Spleen (tissue), 11 donors: ENCODE results near the gene CREB3. TPM values are rescaled to one million over a fixed set of nuclear protein-coding genes. Genes with fewer than 3 reads are reported as not detected.
A peak's percentile ranks its signal among the peaks of the same experiment; 100 is the strongest.

Source experiments
- DNase-seq: peaks from one replicate; pipeline ENCODE4 v3.0.0-alpha.2; 2020
- H3K27ac ChIP-seq, 8 donors: fragments of 200-600 bp; sonication (generic) in 7 of 8; 1 replicate in 4 of 8; 2 replicates in 4 of 8; pipeline versions ENCODE4 v1.5.0 to v1.8.0; 2016 to 2021; ENCODE audit warnings: inconsistent platforms in 4 of 8, mild to moderate bottlenecking in 4 of 8, moderate library complexity in 1 of 8
- H3K27me3 ChIP-seq, 7 donors: fragments of 200-600 bp; sonication (generic) in 6 of 7; replicated peaks in 1 of 7; 1 replicate in 4 of 7; 2 replicates in 3 of 7; pipeline versions ENCODE4 v1.5.0 to v1.8.0; 2016 to 2021; ENCODE audit warnings: inconsistent platforms in 3 of 7, mild to moderate bottlenecking in 1 of 7
- H3K36me3 ChIP-seq, 6 donors: fragments of 200-600 bp; sonication (generic) in 5 of 6; 1 replicate in 4 of 6; 2 replicates in 2 of 6; pipeline versions ENCODE4 v1.5.0 to v1.8.0; 2016 to 2021; ENCODE audit warnings: inconsistent platforms in 2 of 6
- H3K4me1 ChIP-seq, 6 donors: fragments of 200-600 bp; sonication (generic) in 5 of 6; 1 replicate in 3 of 6; 2 replicates in 3 of 6; pipeline versions ENCODE4 v1.5.0 to v1.8.0; 2016 to 2021; ENCODE audit warnings: inconsistent platforms in 3 of 6
- H3K4me3 ChIP-seq, 8 donors: fragments of 200-600 bp; sonication (generic) in 7 of 8; 1 replicate in 4 of 8; 2 replicates in 4 of 8; pipeline versions ENCODE4 v1.5.0 to v1.8.0; 2016 to 2021; ENCODE audit warnings: inconsistent platforms in 4 of 8, mild to moderate bottlenecking in 4 of 8, moderate library complexity in 2 of 8
- H3K9me3 ChIP-seq, 8 donors: fragments of 200-600 bp; sonication (generic) in 7 of 8; 1 replicate in 4 of 8; 2 replicates in 4 of 8; pipeline versions ENCODE4 v1.5.0 to v1.8.0; 2016 to 2021; ENCODE audit warnings: inconsistent platforms in 4 of 8
- POLR2A ChIP-seq, 3 donors: fragments of 450-650 bp; IDR thresholded peaks; one replicate each; pipeline ENCODE4 v1.5.1; 2017; ENCODE audit warnings: antibody characterized with exemption in 3 of 3, mild to moderate bottlenecking in 1 of 3
- POLR2AphosphoS5 ChIP-seq, 3 donors: sonication (generic); formaldehyde crosslinking; IDR thresholded peaks; one replicate each; pipeline ENCODE4 v1.5.1; 2017; ENCODE audit warnings: antibody characterized with exemption in 3 of 3
- WGBS, 5 donors: extraction: QIAGEN DNeasy Blood & Tissue Kit in 3 of 5; methylation state at CpG; one replicate each; pipeline versions ENCODE4 v1.1.5 to v1.1.7; 2013 to 2018; 5-methylcytosine and 5-hydroxymethylcytosine counted together
- intact Hi-C: fragments of 100-400 bp; cut with DNase I; formaldehyde crosslinking; loops from one replicate; pipeline ENCODE4 v1.15.0; 2023; ENCODE audit warnings: low total_unique reads
- polyA plus RNA-seq, 3 donors: library from polyadenylated mRNA; stranded (reverse); fragments of 200-250 nt; gene quantifications; one replicate each; pipeline ENCODE4 v1.2.1, GENCODE V29; 2013
- total RNA-seq, 7 donors: library from RNA; depleted of rRNA in 3 of 7; stranded (reverse); fragments of >200 nt in 3 of 7; fragmentation: NEBNext Ultra II Directional in 4 of 7; extraction: Animal tissue kit (Norgen Biotek cat#: 25700) in 4 of 7; gene quantifications; one replicate each; pipeline versions ENCODE4 v1.1.0 to v1.2.1, GENCODE V29; 2016 to 2021
- TF ChIP-seq, protein P1 (sequence below), 11 experiments: fragments of 200-600 bp in 7 of 11; fragments of 450-650 bp in 4 of 11; sonication (generic) in 4 of 11; IDR thresholded peaks in 8 of 11; conservative IDR thresholded peaks in 3 of 11; 1 replicate in 7 of 11; 2 replicates in 4 of 11; pipeline versions ENCODE4 v1.4.0 to v1.8.0; 2016 to 2021; ENCODE audit warnings: antibody characterized with exemption in 11 of 11, inconsistent platforms in 4 of 11, mild to moderate bottlenecking in 1 of 11
- donor health status: healthy with polysubstance abuse.
- donor health status: DM: no; HTN: no; CAD: no; lungs with moderate emphysema.
- donor health status: DM: no; HTN: no; CAD: no.
- donor health status: Bipolar disorder and iron deficiency.
- donor health status: healthy.
- donor health status: DM: no; HTN: no; CAD: no.
- donor health status: DM: yes; HTN: yes; CAD: no.

CREB3 gene
- total and polyA plus RNA-seq, 10 donors = 14.7 to 35.9 (median 25.7) TPM

DNA sequence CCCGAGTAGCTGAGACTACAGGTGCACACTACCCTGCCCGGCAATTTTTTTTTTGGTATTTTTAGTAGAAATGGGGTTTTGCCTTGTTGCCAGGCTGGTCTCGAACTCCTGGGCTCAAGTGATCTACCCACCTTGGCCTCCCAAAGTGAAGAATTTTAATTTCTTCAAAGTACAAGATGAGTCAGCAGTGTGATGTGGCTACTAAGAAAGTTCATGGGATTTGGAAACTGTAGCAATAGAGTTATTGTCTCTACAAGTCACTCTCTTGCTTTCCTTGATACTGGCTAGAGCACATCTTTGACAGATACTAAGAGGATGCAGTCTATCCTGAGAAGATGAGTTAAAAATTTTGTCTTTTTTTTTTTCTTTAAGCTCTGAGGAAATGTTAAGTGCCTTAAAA lies 1.6 kb downstream of the CREB3 start:
- intact Hi-C loops = loop anchor here (5.0 to 10.0 kb wide), 2 partner anchors 77 to 129 kb away; partner anchors contain the start of genes CCDC107, RMRP and TESK1
- Histone ChIP-seq H3K27ac (peak overlapping the region in 3 of 8 donors; percentile 98 to 100 (median 99)), H3K27me3 (no peaks in the 10 kb centered on the region), H3K36me3 (peaks cover 8 to 57% (median 43%) of the 10 kb centered on the region in 6 donors), H3K4me1 (peaks cover 29 to 77% (median 53%) of the 10 kb centered on the region in 6 donors), H3K9me3 (no peaks in the 10 kb centered on the region), H3K4me3 (peak overlapping the region in 1 of 8 donors; percentile 90)
- WGBS, 5 donors = 88 to 98% (median 94%) methylated on average over 3 of the region's 3 CpGs
- TF ChIP-seq, protein P1, sequence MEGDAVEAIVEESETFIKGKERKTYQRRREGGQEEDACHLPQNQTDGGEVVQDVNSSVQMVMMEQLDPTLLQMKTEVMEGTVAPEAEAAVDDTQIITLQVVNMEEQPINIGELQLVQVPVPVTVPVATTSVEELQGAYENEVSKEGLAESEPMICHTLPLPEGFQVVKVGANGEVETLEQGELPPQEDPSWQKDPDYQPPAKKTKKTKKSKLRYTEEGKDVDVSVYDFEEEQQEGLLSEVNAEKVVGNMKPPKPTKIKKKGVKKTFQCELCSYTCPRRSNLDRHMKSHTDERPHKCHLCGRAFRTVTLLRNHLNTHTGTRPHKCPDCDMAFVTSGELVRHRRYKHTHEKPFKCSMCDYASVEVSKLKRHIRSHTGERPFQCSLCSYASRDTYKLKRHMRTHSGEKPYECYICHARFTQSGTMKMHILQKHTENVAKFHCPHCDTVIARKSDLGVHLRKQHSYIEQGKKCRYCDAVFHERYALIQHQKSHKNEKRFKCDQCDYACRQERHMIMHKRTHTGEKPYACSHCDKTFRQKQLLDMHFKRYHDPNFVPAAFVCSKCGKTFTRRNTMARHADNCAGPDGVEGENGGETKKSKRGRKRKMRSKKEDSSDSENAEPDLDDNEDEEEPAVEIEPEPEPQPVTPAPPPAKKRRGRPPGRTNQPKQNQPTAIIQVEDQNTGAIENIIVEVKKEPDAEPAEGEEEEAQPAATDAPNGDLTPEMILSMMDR (IDR thresholded peaks at IDR 0.05 in 8 of 11, conservative IDR thresholded peaks at IDR 0.05 in 3 of 11) = no peak
- no peak for TF ChIP-seq POLR2AphosphoS5 (IDR thresholded peaks at IDR 0.05)
- no peak for TF ChIP-seq POLR2A (IDR thresholded peaks at IDR 0.05)
- no peak for DNase-seq

DNA sequence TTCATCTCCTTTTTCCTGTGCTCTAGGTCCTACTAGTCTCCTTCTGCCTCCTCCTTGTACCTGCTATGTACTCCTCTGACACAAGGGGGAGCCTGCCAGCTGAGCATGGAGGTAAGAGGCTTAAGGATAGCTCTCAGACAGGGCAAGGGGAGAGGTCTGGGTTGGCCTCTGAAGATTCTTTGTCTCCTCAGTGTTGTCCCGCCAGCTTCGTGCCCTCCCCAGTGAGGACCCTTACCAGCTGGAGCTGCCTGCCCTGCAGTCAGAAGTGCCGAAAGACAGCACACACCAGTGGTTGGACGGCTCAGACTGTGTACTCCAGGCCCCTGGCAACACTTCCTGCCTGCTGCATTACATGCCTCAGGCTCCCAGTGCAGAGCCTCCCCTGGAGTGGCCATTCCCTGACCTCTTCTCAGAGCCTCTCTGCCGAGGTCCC lies 3.8 kb downstream of the CREB3 start:
- Histone ChIP-seq H3K4me1 (peaks cover 8 to 56% (median 32%) of the 10 kb centered on the region in 6 donors), H3K4me3 (no peak overlapping the region), H3K27me3 (no peaks in the 10 kb centered on the region), H3K9me3 (no peaks in the 10 kb centered on the region), H3K27ac (peak overlapping the region in 4 of 8 donors; percentile 10 to 58 (median 44)), H3K36me3 (peaks cover 8 to 73% (median 63%) of the 10 kb centered on the region in 6 donors)
- intact Hi-C loops = loop anchor here (10.0 kb wide), 1 partner anchor 131 kb away; the partner anchor contains the start of gene TESK1
- TF ChIP-seq POLR2A (IDR thresholded peaks at IDR 0.05) (no peak), POLR2AphosphoS5 (IDR thresholded peaks at IDR 0.05) (peak; percentile 48 to 77 (median 51))
- TF ChIP-seq, protein P1 (IDR thresholded peaks at IDR 0.05 in 8 of 11, conservative IDR thresholded peaks at IDR 0.05 in 3 of 11) = peak; percentile 63 to 91 (median 78)
- DNase-seq = peak; percentile 87
- WGBS, 5 donors = 51 to 55% (median 54%) methylated on average over 5 of the region's 5 CpGs

DNA sequence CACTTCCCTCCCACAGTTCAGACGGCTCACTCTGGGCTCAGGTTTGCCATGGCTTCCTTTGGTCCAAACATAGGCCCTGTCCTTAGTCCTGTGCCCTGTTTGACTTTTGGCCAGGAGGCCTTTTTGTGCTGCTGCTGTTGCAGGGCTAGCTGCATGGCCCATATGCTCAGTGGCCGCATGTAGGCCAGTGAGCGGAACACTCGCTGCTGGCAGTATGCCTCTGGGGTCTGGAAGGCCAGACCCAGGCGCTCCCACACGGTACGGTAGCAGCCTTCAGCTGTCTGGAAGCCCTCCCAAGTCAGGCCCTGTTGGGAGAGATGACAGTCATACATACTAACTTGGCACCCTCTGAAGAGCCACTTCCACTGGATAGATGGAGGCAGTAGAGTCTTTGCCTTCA lies 4.7 kb downstream of the CREB3 start:
- Histone ChIP-seq H3K36me3 (peaks cover 8 to 82% (median 68%) of the 10 kb centered on the region in 6 donors), H3K9me3 (no peaks in the 10 kb centered on the region), H3K27me3 (no peaks in the 10 kb centered on the region), H3K4me1 (peaks cover 6 to 57% (median 30%) of the 10 kb centered on the region in 6 donors), H3K4me3 (no peak overlapping the region), H3K27ac (peak overlapping the region in 2 of 8 donors; percentile 35 to 58)
- intact Hi-C loops = loop anchor here (10.0 kb wide), 1 partner anchor 132 kb away; the partner anchor contains the start of gene TESK1
- no peak for TF ChIP-seq POLR2A (IDR thresholded peaks at IDR 0.05)
- TF ChIP-seq, protein P1 (IDR thresholded peaks at IDR 0.05 in 8 of 11, conservative IDR thresholded peaks at IDR 0.05 in 3 of 11) = no peak
- TF ChIP-seq POLR2AphosphoS5 (IDR thresholded peaks at IDR 0.05) = peak in 1 of 3 donors; percentile 53
- DNase-seq = no peak
- WGBS, 5 donors = 69 to 86% (median 82%) methylated on average over 4 to 7 of the region's 7 CpGs

DNA sequence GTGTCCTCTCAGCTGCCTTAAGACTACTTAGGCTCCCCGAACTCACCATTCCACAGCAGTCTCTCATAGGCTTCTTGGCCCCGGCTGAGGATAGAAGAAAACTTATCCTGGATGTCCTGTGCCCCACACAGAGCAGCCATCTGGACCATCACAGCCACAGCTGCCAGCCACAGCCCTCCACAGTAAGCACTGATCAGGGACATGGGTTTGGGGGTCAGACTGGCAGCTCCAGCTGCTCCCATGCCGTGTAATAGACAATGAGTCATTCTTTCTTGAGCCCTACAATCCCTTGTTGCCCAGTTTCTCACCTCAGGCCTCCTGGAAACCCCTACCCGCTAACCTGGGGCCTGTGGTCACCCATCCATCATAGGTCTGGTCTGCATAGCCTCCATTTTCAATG lies 5.7 kb downstream of the CREB3 start:
- intact Hi-C loops = loop anchor here (10.0 kb wide), 1 partner anchor 133 kb away; the partner anchor contains the start of gene TESK1
- Histone ChIP-seq H3K9me3 (no peaks in the 10 kb centered on the region), H3K4me1 (peaks cover 5 to 61% (median 25%) of the 10 kb centered on the region in 6 donors), H3K27me3 (no peaks in the 10 kb centered on the region), H3K27ac (no peak overlapping the region), H3K36me3 (peaks cover 8 to 93% (median 79%) of the 10 kb centered on the region in 6 donors), H3K4me3 (no peak overlapping the region)
- TF ChIP-seq POLR2AphosphoS5 (IDR thresholded peaks at IDR 0.05) = no peak
- no peak for TF ChIP-seq POLR2A (IDR thresholded peaks at IDR 0.05)
- TF ChIP-seq, protein P1 (IDR thresholded peaks at IDR 0.05 in 8 of 11, conservative IDR thresholded peaks at IDR 0.05 in 3 of 11) = no peak
- DNase-seq = no peak
- WGBS, 5 donors = 88 to 99% (median 91%) methylated on average over 4 of the region's 4 CpGs
